ENCODE data around the gene LTBR.

LTBR gene

GRCh38 chr12:6368906-6369525 is 14.9 kb upstream of the LTBR start:
- Histone ChIP-seq H3K27ac (replicated peaks; ENCODE audit: low read length) (no peak overlapping the region), H2BK12ac (ENCODE audit: low read length) (peak overlapping the region; percentile 81), H3K36me3 (replicated peaks in 1 of 2; ENCODE audit: control insufficient read depth in 2 of 2, insufficient read depth in 2 of 2, low read length in 2 of 2) (no peaks in the 10 kb centered on the region), H3K9me3 (replicated peaks in 1 of 2; ENCODE audit: control insufficient read depth in 2 of 2, insufficient read depth in 1 of 2, low read depth in 1 of 2, low read length in 2 of 2) (no peaks in the 10 kb centered on the region), H3K4me3 (ENCODE audit: low read length in 2 of 2) (no peak overlapping the region), H4K8ac (ENCODE audit: low read depth, low read length) (peak overlapping the region; percentile 25), H3K23ac (ENCODE audit: low read depth, low read length, poor library complexity) (peak overlapping the region; percentile 75), H3K27me3 (ENCODE audit: control insufficient read depth in 3 of 3, insufficient read depth in 3 of 3, low read depth in 1 of 3, low read length in 3 of 3) (no peaks in the 10 kb centered on the region), H2AFZ (ENCODE audit: low read length) (no peak overlapping the region), H2BK120ac (ENCODE audit: low read depth, low read length) (no peak overlapping the region), H3K4me2 (ENCODE audit: insufficient read depth, low read length, poor library complexity, severe bottlenecking) (no peak overlapping the region), H3K4ac (ENCODE audit: low read length) (peak overlapping the region; percentile 57), H2BK5ac (ENCODE audit: low read length) (no peak overlapping the region), H3K18ac (ENCODE audit: low read length) (peak overlapping the region; percentile 33), H4K91ac (ENCODE audit: low read depth, low read length, poor library complexity) (peak overlapping the region; percentile 40), H3K79me1 (ENCODE audit: low read depth, low read length) (no peaks in the 10 kb centered on the region), H3K9ac (ENCODE audit: low read depth, low read length, poor library complexity) (no peak overlapping the region), H2AK5ac (ENCODE audit: low read depth, low read length) (peak overlapping the region; percentile 66), H3K4me1 (ENCODE audit: control insufficient read depth in 2 of 2, insufficient read depth in 1 of 2, low read depth in 1 of 2, low read length in 2 of 2) (peaks cover 23 to 29% of the 10 kb centered on the region in 2 donors), H2BK15ac (ENCODE audit: low read length) (no peak overlapping the region), H3K14ac (ENCODE audit: low read length) (no peak overlapping the region)
- WGBS, 2 donors (ENCODE audit: extremely low coverage in 2 of 2, insufficient read length in 2 of 2, insufficient replicate concordance in 1 of 2) = no CpG with 5 or more reads among the region's 9 CpGs
- no peak for DNase-seq (ENCODE audit: low spot score)

- H3K23ac ChIP-seq (ENCODE audit: low read depth, low read length, poor library complexity) = no peak overlapping the region
- no peak overlapping the region for H4K8ac ChIP-seq (ENCODE audit: low read depth, low read length)
- peak overlapping the region; percentile 9 for H3K9ac ChIP-seq (ENCODE audit: low read depth, low read length, poor library complexity)
- no peak overlapping the region for H3K14ac ChIP-seq (ENCODE audit: low read length)
- H2BK15ac ChIP-seq (ENCODE audit: low read length) = peak overlapping the region; percentile 12
- H3K18ac ChIP-seq (ENCODE audit: low read length) = peak overlapping the region; percentile 82
- no peaks in the 10 kb centered on the region for H3K36me3 ChIP-seq (replicated peaks in 1 of 2; ENCODE audit: control insufficient read depth in 2 of 2, insufficient read depth in 2 of 2, low read length in 2 of 2)
- H3K4me3 ChIP-seq (ENCODE audit: low read length in 2 of 2) = no peak overlapping the region
- H3K79me1 ChIP-seq (ENCODE audit: low read depth, low read length) = no peaks in the 10 kb centered on the region
- no peaks in the 10 kb centered on the region for H3K9me3 ChIP-seq (replicated peaks in 1 of 2; ENCODE audit: control insufficient read depth in 2 of 2, insufficient read depth in 1 of 2, low read depth in 1 of 2, low read length in 2 of 2)
- peak overlapping the region; percentile 5 for H2BK12ac ChIP-seq (ENCODE audit: low read length)
- H3K4me2 ChIP-seq (ENCODE audit: insufficient read depth, low read length, poor library complexity, severe bottlenecking) = no peak overlapping the region
- H2AK5ac ChIP-seq (ENCODE audit: low read depth, low read length) = peak overlapping the region; percentile 57
- peaks cover 23 to 34% of the 10 kb centered on the region in 2 donors for H3K4me1 ChIP-seq (ENCODE audit: control insufficient read depth in 2 of 2, insufficient read depth in 1 of 2, low read depth in 1 of 2, low read length in 2 of 2)
- peaks cover 0 to 10% (median 0%) of the 10 kb centered on the region in 3 experiments for H3K27me3 ChIP-seq (ENCODE audit: control insufficient read depth in 3 of 3, insufficient read depth in 3 of 3, low read depth in 1 of 3, low read length in 3 of 3)
- DNase-seq (ENCODE audit: low spot score) = no peak
- H3K4ac ChIP-seq (ENCODE audit: low read length) = no peak overlapping the region
- peak overlapping the region; percentile 4 for H2BK5ac ChIP-seq (ENCODE audit: low read length)
- no peak overlapping the region for H3K27ac ChIP-seq (replicated peaks; ENCODE audit: low read length)
- WGBS, 2 donors (ENCODE audit: extremely low coverage in 2 of 2, insufficient read length in 2 of 2, insufficient replicate concordance in 1 of 2) = no CpG with 5 or more reads among the region's 9 CpGs
- no peak overlapping the region for H2AFZ ChIP-seq (ENCODE audit: low read length)
- no peak overlapping the region for H2BK120ac ChIP-seq (ENCODE audit: low read depth, low read length)
- H4K91ac ChIP-seq (ENCODE audit: low read depth, low read length, poor library complexity) = no peak overlapping the region
Observed at GRCh38 chr12:6369916-6370575, 13.9 kb upstream of the LTBR start.

- no peak for DNase-seq (ENCODE audit: low spot score)
- H3K27ac ChIP-seq (replicated peaks; ENCODE audit: low read length) = peak overlapping the region; percentile 63
Observed at GRCh38 chr12:6370576-6370935, 13.4 kb upstream of the LTBR start.

GRCh38 chr12:6370994-6371754 is 12.8 kb upstream of the LTBR start:
- H3K18ac ChIP-seq (ENCODE audit: low read length) = peak overlapping the region; percentile 50
- no peak overlapping the region for H2BK12ac ChIP-seq (ENCODE audit: low read length)
- H3K4me3 ChIP-seq (ENCODE audit: low read length in 2 of 2) = no peak overlapping the region
- no peak overlapping the region for H3K14ac ChIP-seq (ENCODE audit: low read length)
- no peaks in the 10 kb centered on the region for H3K79me1 ChIP-seq (ENCODE audit: low read depth, low read length)
- H3K23ac ChIP-seq (ENCODE audit: low read depth, low read length, poor library complexity) = peak overlapping the region; percentile 6
- no peak overlapping the region for H3K4me2 ChIP-seq (ENCODE audit: insufficient read depth, low read length, poor library complexity, severe bottlenecking)
- H2BK5ac ChIP-seq (ENCODE audit: low read length) = no peak overlapping the region
- no peaks in the 10 kb centered on the region for H3K36me3 ChIP-seq (replicated peaks in 1 of 2; ENCODE audit: control insufficient read depth in 2 of 2, insufficient read depth in 2 of 2, low read length in 2 of 2)
- H3K27ac ChIP-seq (replicated peaks; ENCODE audit: low read length) = peak overlapping the region; percentile 63
- WGBS, 2 donors (ENCODE audit: extremely low coverage in 2 of 2, insufficient read length in 2 of 2, insufficient replicate concordance in 1 of 2) = no CpG with 5 or more reads among the region's 15 CpGs
- peak overlapping the region; percentile 78 for H2AFZ ChIP-seq (ENCODE audit: low read length)
- H3K27me3 ChIP-seq (ENCODE audit: control insufficient read depth in 3 of 3, insufficient read depth in 3 of 3, low read depth in 1 of 3, low read length in 3 of 3) = peaks cover 0 to 12% (median 0%) of the 10 kb centered on the region in 3 experiments
- H3K4ac ChIP-seq (ENCODE audit: low read length) = no peak overlapping the region
- H3K9me3 ChIP-seq (replicated peaks in 1 of 2; ENCODE audit: control insufficient read depth in 2 of 2, insufficient read depth in 1 of 2, low read depth in 1 of 2, low read length in 2 of 2) = no peaks in the 10 kb centered on the region
- no peak overlapping the region for H4K91ac ChIP-seq (ENCODE audit: low read depth, low read length, poor library complexity)
- peaks cover 34 to 45% of the 10 kb centered on the region in 2 donors for H3K4me1 ChIP-seq (ENCODE audit: control insufficient read depth in 2 of 2, insufficient read depth in 1 of 2, low read depth in 1 of 2, low read length in 2 of 2)
- no peak overlapping the region for H2BK15ac ChIP-seq (ENCODE audit: low read length)
- no peak overlapping the region for H2BK120ac ChIP-seq (ENCODE audit: low read depth, low read length)
- H2AK5ac ChIP-seq (ENCODE audit: low read depth, low read length) = no peak overlapping the region
- no peak overlapping the region for H3K9ac ChIP-seq (ENCODE audit: low read depth, low read length, poor library complexity)
- no peak overlapping the region for H4K8ac ChIP-seq (ENCODE audit: low read depth, low read length)
- peak; percentile 50 for DNase-seq (ENCODE audit: low spot score)

More at GRCh38 chr12:6370576-6370935, 13.4 kb upstream of the LTBR start:
- Histone ChIP-seq H3K14ac (ENCODE audit: low read length) (no peak overlapping the region), H2AFZ (ENCODE audit: low read length) (peak overlapping the region; percentile 78), H3K4me2 (ENCODE audit: insufficient read depth, low read length, poor library complexity, severe bottlenecking) (no peak overlapping the region), H2BK5ac (ENCODE audit: low read length) (peak overlapping the region; percentile 4), H2AK5ac (ENCODE audit: low read depth, low read length) (peak overlapping the region; percentile 57), H3K27me3 (ENCODE audit: control insufficient read depth in 3 of 3, insufficient read depth in 3 of 3, low read depth in 1 of 3, low read length in 3 of 3) (peaks cover 0 to 12% (median 0%) of the 10 kb centered on the region in 3 experiments), H2BK120ac (ENCODE audit: low read depth, low read length) (no peak overlapping the region), H3K79me1 (ENCODE audit: low read depth, low read length) (no peaks in the 10 kb centered on the region), H3K36me3 (replicated peaks in 1 of 2; ENCODE audit: control insufficient read depth in 2 of 2, insufficient read depth in 2 of 2, low read length in 2 of 2) (no peaks in the 10 kb centered on the region), H2BK15ac (ENCODE audit: low read length) (no peak overlapping the region), H3K23ac (ENCODE audit: low read depth, low read length, poor library complexity) (no peak overlapping the region), H3K9me3 (replicated peaks in 1 of 2; ENCODE audit: control insufficient read depth in 2 of 2, insufficient read depth in 1 of 2, low read depth in 1 of 2, low read length in 2 of 2) (no peaks in the 10 kb centered on the region), H3K4me1 (ENCODE audit: control insufficient read depth in 2 of 2, insufficient read depth in 1 of 2, low read depth in 1 of 2, low read length in 2 of 2) (peaks cover 28 to 39% of the 10 kb centered on the region in 2 donors), H3K18ac (ENCODE audit: low read length) (peak overlapping the region; percentile 82), H2BK12ac (ENCODE audit: low read length) (peak overlapping the region; percentile 5), H3K4me3 (ENCODE audit: low read length in 2 of 2) (no peak overlapping the region), H4K8ac (ENCODE audit: low read depth, low read length) (no peak overlapping the region), H3K9ac (ENCODE audit: low read depth, low read length, poor library complexity) (peak overlapping the region; percentile 9), H3K4ac (ENCODE audit: low read length) (no peak overlapping the region), H4K91ac (ENCODE audit: low read depth, low read length, poor library complexity) (no peak overlapping the region)
- WGBS, 2 donors (ENCODE audit: extremely low coverage in 2 of 2, insufficient read length in 2 of 2, insufficient replicate concordance in 1 of 2) = no CpG with 5 or more reads among the region's 4 CpGs
